IPS-18c (cell line): ENCODE results near the gene KSR1.

ENCODE experiments used
- H3K4me3 ChIP-seq: 2 replicates; pipeline ENCODE4 v1.7.0; 2013; ENCODE audit warnings: low read depth, mild to moderate bottlenecking, low read length, moderate library complexity; ENCODE audit not compliant: insufficient read depth
- H3K9me3 ChIP-seq: one replicate; pipeline ENCODE4 v1.6.1; 2013; ENCODE audit warnings: mild to moderate bottlenecking, low read length, moderate library complexity; ENCODE audit not compliant: control insufficient read depth, insufficient read depth

The KSR1 gene

DNA sequence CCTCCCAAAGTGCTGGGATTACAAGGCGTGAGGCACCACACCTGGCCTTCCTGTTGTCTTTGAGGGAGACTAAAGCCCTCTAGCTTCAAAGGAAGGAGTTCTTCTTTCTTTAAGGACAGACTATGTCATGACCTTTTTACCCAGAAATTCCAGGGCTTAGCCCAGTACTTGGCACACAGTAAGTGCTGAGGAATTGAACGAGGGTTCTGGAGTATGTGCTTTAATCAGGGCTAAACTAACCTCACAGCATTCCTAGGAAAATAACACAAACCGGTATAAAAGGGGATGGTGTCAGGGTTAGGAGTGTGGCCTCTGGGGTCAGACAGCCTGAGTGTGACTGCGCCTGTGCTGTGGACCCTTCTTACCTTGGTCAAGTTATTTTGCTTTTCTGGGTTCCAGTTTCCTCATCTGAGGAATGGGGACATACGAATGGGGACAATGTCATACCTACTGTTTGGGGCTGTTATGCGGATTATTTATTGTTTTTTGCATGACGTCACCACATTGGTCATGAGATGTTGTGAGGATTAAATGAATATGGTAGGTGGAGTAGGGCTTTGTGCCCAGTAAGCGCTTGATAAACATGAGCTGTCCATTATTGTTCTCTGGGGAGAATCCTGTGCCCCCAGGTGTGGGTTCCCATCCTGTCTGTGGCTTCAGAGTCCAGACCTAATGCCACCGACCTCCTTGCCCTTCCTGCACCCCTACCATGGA lies 21.9 kb downstream of the KSR1 start:
- Histone ChIP-seq H3K9me3 (no peaks in the 10 kb centered on the region), H3K4me3 (no peak overlapping the region)

DNA sequence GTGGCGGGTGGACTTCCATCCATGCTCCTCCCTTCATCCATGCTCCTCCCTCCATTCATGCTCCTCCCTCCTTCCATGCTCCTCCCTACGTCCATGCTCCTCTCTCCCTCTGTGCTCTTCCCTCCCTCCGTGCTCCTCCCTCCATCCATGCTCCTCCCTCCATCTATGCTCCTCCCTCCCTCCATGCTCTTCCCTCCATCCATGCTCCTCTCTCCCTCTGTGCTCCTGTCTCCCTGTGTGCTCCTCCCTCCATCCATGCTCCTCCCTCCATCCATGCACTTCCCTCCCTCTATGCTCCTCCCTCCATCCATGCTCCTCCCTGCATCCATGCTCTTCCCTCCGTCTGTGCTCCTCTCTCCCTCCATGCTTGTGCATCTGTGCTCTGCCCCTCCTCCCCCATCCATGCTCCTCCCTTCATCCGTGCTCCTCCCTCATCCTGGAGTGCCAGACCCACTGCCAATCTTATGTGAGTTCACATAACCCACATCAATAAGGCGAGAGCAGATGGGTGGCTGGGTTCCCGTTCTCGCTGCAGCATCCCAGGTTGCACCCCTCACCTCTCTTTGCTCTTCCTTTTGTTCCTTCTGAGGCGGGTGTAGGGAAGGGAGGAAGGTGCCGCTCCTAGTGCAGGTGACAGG lies 22.8 kb downstream of the KSR1 start:
- H3K4me3 ChIP-seq: no peak overlapping the region
- H3K9me3 ChIP-seq: no peaks in the 10 kb centered on the region

DNA sequence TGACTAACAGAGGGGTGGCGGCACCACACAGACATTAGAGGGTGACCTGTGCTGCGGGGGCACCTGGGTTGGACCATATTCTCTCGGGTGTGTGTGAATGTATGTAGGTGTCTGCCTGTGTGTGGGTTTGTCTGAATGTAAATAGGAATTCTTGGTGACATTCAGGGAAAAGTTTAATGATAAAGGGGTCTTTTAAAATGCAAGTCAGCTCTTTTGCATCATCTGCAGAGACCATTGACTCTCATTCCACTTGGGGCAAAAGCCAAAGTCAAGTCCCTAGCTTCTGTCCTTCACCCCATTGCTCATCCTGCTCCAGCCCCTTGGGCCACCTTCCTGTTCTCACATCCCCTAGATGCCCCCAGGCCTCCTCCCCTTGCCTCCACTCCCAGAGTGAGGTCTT lies 23.6 kb downstream of the KSR1 start:
- H3K4me3 ChIP-seq: no peak overlapping the region
- no peaks in the 10 kb centered on the region for H3K9me3 ChIP-seq

DNA sequence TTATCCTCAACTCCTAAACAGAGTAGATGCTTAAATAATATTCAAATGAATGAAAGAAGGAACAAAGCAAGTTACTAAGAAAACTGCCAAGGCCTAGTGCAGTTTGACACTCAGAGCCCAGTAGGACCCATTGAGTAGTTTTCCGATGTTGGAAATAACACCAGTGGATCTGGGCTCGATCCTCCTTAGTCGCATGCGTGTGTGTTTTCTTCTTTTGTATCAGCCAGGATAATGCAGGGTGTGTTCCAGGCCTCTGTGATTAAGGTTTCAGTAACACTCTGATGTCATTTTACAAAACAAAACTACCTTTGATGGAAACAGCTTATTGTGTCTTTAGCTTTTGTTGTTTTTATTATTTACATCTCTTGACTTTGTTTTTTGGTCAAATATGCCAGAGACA lies 24.5 kb downstream of the KSR1 start:
- Histone ChIP-seq H3K9me3 (no peaks in the 10 kb centered on the region), H3K4me3 (no peak overlapping the region)

DNA sequence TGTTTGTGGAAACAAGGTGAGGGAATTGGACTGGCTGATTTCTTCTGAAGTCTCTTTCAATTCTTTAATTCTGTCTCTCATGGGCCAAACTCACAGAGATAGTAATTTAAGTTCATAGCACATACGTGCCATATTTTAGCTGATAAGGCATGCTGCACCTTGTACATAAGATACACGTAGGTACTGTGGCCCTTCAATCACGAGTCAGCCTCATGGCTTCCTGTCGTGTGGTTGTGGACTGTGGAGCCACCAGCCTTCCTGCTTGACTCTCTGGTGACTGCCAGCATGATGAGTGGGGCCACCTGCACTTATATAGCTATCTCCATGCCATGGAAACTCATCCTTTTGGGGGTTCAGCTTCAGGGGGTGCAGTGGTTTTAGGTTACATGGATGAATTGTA lies 25.1 kb downstream of the KSR1 start:
- H3K9me3 ChIP-seq: no peaks in the 10 kb centered on the region
- H3K4me3 ChIP-seq: no peak overlapping the region

DNA sequence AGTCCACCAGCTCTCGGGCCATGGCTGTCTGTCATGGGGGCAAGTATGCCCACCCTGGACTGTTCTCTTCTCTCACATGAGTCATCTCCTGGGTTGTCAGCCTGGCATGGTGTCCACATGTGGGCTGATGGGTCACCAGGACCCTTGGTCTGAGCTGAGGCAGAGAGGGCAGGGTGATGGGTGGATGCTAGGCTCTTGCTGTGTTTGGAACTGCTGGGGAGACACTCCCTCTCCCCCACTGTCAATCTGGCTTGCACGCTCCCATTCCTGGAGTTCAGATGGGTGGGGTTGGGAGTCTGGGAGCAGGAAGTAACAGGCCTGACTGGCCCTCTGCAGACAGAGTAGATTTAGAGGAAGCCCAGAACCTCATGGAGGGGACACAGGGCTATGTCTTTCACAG lies 28.9 kb downstream of the KSR1 start:
- Histone ChIP-seq H3K4me3 (no peak overlapping the region), H3K9me3 (no peaks in the 10 kb centered on the region)

DNA sequence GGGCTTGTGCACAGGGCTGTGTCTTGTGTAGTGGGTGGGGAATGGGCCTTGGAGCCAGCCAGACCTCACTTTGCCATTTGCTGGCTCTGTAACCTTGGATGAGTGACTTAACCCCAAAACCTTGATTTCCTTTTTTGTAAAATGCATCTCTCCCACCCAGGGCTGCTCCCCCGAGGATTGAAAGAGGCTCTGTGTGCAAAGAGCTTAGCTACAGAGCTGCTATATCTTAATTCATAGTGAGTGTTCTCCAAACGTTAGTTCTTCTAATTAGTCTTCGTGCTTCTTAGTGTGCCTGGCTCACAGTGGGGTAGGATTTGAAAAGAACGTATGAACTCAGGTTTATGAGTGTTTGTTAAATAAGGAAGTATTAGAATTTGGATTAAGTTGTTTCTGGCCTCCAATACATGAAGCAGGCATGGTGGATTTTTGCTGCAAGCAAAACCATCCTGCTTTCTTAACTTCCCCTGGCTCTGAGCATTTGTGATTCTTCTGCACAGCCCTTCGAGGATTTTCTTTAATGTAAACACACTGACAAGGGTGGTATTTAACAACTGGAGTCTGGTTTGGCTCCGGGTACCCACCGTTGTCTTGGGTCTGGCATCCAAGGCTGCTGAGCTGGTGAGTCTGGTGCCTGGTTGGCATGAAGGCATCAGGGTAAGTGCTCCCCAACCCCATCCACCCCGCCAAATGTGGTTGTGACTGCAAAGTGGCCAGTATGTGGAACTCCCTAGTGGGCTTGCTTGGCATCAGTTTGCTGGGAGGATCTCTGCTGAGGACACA lies 29.7 kb downstream of the KSR1 start:
- Histone ChIP-seq H3K4me3 (no peak overlapping the region), H3K9me3 (no peaks in the 10 kb centered on the region)

DNA sequence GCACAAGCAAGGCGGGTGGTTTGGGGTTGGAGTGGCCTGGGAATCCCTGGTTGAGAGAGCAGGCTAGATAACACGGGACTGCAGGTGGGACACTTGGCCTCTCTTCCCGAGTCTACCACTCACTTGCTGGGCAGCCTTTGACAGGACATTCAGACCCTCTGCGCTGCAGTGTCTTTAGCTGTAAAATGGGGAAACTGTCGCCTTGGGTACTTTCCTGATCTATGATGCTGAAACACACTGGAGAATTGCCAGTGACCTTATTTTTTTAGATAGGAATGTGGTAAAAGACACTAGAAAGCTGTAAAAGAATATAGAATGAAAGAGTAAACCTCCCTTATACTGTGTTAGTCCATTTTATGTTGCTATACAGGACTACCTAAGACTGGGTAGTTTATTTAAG lies 30.5 kb downstream of the KSR1 start:
- H3K4me3 ChIP-seq: no peak overlapping the region
- no peaks in the 10 kb centered on the region for H3K9me3 ChIP-seq

DNA sequence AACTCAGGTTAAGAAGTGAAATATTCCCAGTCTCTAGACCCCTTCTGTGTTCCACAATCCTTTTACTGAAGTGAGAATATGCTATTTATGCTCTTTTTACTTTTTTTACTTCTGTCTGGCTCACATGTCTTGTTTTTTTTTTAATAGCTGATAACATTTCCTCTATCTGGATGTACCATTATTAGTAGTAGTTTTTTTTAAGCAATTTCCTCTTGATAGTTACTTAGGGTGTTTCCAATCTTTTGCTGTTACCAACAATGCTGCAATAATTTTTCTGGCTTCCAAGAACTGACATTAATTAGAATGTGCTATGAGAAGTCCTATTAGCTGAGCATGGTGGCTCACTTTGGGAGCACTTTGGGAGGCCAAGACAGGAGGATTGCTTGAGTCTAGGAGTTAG lies 32.0 kb downstream of the KSR1 start:
- Histone ChIP-seq H3K4me3 (no peak overlapping the region), H3K9me3 (no peaks in the 10 kb centered on the region)

DNA sequence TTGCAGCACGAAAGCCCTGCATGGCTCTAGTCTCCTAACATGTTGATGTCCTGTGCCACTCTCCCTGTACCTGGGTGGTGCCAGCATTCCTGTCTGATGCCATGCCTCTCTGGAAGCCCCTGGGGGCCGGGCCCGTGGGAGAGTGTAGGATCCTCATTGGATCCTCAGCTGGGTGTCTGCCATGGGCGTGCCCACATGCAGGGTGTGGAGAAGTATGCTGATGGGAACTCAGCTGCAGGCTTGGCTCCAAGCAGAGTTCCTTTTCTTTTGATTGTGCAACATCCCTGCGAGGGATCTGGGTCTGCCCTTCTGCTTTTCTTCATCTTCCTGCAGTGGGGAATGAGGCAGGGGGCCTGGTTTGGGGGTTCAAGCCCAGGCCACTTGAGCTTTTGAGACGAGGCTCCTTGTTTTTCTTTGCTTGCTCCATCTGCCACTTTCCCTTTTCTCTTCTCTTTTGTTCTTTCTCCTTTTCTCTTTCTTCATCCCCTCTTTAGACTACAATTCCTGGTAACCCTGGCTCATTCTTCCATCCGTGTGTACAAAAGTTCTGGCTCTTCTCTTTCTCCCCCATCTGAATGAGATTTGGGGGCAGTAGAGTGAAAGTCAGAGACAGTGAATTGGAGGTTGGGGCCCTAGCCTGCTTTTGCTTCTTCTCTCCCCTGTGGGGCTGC lies 32.9 kb downstream of the KSR1 start:
- Histone ChIP-seq H3K4me3 (no peak overlapping the region), H3K9me3 (no peaks in the 10 kb centered on the region)

DNA sequence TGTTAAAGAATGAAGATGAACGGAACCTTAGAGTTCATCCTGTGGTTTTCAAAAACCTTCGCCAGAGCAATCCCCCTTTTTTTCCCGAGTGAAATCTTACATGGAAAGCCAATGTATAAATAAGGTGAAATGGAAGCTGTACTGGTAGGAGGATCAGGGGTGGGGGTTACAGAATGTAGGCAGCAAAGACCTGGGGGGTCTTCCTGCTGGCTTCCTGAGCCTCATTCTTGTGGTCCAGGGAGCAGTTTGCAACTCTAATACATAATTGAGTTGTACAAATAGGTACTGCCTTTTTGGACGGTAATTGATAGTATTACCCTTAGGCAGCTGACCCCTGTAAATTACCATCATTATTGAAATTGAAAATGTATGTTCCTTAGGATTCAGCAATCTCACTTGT lies 34.1 kb downstream of the KSR1 start:
- H3K9me3 ChIP-seq: no peaks in the 10 kb centered on the region
- no peak overlapping the region for H3K4me3 ChIP-seq

DNA sequence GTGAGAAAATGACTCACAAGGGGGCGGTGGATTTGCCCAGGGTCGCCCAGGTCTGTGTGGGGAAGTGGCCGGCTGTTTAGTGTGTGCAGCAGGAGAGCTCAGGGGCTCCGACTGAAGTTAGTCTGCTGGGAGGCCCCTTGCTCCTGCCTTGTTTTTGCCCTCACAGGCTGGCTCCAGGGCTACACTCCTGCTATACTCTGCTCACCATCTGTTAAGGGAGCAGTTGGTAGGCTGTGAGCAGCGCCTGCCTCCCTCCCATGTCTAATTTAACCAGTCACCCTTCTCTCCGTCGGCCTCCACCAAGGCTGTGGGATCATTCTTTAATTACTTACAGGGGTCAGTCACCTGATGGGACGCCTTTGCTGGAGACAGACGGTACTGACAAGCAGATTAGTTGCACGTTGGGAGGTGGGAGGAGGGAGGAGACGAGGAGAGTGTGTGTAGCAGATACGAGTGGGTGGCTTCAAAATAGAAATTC lies 35.5 kb downstream of the KSR1 start:
- Histone ChIP-seq H3K9me3 (no peaks in the 10 kb centered on the region), H3K4me3 (no peak overlapping the region)

DNA sequence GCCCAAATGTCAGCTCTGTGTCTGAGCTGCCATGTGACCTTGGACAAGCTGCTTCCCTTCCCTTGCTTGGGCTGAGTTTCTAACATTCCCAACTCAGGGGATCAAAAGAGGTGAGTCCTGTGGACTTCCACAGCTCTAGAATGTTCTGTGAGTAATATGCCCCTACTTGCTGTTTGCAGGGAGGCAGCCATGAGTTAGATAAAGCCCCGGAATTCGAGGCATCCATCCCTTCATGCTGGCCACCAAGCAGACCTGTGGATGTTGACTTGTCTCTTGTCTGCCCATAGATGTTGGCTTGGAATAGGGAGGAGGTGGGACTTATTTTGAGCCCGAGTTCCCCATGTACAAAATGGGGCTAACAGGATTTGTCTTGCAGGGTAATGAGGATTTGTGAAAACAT lies 36.2 kb downstream of the KSR1 start:
- no peaks in the 10 kb centered on the region for H3K9me3 ChIP-seq
- H3K4me3 ChIP-seq: no peak overlapping the region

DNA sequence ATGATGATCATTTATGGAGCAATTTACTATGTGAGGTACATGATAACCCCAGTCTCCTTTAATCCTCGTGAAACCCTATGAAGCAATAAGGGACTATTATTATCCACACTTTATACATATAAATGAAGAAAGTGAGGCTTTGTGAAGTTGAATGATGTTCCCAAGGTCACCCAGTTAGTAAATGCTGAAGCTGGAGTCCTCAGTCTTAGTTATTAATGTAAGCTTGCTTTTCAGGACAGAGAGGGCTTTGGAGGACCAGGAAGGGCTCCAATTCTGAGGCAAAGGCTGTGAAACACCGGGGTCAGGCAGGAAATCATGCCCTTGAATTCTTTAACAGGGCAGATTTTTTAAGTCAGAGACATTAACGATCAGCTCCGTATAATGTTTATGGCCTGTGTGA lies 36.8 kb downstream of the KSR1 start:
- H3K9me3 ChIP-seq: no peaks in the 10 kb centered on the region
- no peak overlapping the region for H3K4me3 ChIP-seq

DNA sequence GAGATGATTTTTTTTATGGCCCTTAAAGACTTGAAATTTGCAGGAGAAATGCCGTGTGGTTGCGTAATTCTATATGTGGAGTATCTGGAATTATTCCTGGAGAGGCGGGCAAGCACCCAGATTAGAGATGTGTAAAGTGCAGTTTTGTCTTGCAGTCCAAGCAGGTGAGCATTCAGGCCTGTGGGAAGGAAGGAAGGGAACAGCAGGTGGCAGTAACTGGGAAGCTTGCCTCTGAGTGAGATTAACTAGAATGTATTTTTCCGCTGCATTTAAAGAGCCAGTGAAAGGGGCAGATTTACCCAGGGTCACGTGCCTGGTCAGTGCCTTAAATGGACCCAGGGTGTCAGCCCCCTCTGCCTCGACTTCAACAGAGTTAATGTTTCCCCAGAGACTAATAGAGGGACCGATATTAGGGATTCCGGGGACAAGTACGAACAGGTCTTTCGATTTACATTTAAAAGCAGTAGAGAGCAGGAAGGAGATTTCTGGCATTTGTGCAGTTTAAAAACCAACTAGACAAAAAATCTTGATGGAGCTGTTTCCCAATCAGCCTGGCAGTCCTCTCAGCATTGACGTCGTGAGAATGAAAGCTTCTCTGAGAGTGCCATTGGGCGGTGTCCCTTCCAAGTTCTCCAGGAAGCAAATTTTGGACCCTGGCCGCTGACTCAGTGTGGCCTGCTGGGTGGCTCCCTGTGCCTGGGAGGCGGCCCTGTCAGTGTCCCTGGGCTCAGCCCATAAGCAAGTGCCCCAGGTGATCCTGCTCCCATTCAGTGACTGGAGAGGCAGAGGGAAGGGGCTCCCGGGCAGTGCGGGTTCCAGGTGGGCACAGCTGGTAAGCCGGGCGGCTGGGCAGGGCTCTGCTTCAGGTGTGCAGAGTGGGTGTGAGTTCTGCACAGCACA lies 38.2 kb downstream of the KSR1 start:
- Histone ChIP-seq H3K4me3 (no peak overlapping the region), H3K9me3 (no peaks in the 10 kb centered on the region)

DNA sequence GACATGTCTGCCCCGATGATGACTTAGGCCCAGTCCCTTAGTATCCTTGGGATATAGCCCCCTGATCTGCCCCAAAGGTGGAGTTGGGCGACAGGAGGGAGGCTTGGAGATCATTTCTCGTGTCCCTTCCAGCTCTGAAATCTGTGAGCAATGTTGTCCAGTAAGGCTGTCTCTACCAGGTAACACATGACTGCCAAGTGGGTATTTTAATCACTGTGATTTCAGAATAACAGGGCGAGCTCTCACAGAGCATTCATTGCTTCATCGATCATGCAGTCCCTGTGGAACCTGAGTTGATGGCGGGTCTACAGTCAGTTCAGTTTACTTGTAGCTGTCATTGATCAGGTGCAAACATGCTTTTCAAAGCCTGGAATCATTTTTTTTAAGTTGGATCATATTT lies 39.2 kb downstream of the KSR1 start:
- H3K4me3 ChIP-seq: no peak overlapping the region
- H3K9me3 ChIP-seq: peaks cover 4% of the 10 kb centered on the region

DNA sequence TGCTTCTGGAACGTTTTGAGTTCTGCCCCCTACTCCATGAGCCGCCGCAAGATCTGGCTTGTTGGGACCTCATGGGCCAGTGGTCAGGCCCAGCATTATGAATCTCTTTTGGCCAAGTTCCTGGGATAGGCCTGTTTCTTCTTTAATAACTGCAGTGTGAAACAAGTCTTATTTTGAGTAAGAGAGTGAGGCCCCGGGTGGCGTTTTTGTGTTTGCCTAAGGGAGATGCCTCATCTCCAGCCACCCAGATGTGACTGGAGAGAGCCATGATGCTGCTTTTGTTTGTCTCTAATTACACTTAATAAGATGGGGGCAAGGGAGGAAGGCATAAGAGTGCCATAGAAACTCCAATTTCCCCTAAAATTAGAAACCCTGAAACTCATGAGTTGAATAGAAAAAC lies 39.8 kb downstream of the KSR1 start:
- no peak overlapping the region for H3K4me3 ChIP-seq
- peaks cover 9% of the 10 kb centered on the region for H3K9me3 ChIP-seq
